ENCODE measurements around the gene CA4. TPM values are rescaled to one million over a fixed set of nuclear protein-coding genes. Genes with fewer than 3 reads are reported as not detected.
"Not testable (repeated sequence)": the region's sequence is repeated elsewhere in the genome, so short reads cannot be mapped to it uniquely, and the experiment has no call there.

The CA4 gene
- total and polyA plus RNA-seq, 2 of the 8 experiments (the other 6 are each of a cell fraction or from before 2014, with no cell fraction given): 3.6 to 4.2 TPM

- H3K23ac ChIP-seq (ENCODE audit: insufficient read length); H3K23me2 ChIP-seq (ENCODE audit: low read depth, low read length); H2BK5ac ChIP-seq (ENCODE audit: low read depth, low read length); H3K9me3 ChIP-seq (ENCODE audit: insufficient read depth in 2 of 2, low read depth in 1 of 2, low read length in 1 of 2); H3K27me3 ChIP-seq (replicated peaks in 1 of 4; ENCODE audit: control insufficient read depth in 3 of 4, extremely low read depth in 1 of 4, insufficient read depth in 3 of 4, low read length in 3 of 4); H3K56ac ChIP-seq (replicated peaks; ENCODE audit: insufficient read length, low read depth, low read length); H2BK120ac ChIP-seq (replicated peaks; ENCODE audit: low read depth, low read length); H3K9ac ChIP-seq (replicated peaks in 1 of 4; ENCODE audit: extremely low read depth in 1 of 4, low read depth in 3 of 4, low read length in 3 of 4); H3K4me3 ChIP-seq (ENCODE audit: extremely low read depth in 1 of 4, insufficient read depth in 2 of 4, low read depth in 3 of 4, low read length in 4 of 4); POLR2A ChIA-PET (ENCODE audit: partially characterized antibody); H3K4me2 ChIP-seq (ENCODE audit: insufficient read depth in 1 of 2, low read depth in 2 of 2, low read length in 2 of 2); H3K79me1 ChIP-seq (ENCODE audit: low read depth, low read length); CTCF ChIA-PET (ENCODE audit: partially characterized antibody); H3K36me3 ChIP-seq (ENCODE audit: control insufficient read depth in 2 of 4, insufficient read depth in 4 of 4, low read length in 3 of 4); H2AFZ ChIP-seq (ENCODE audit: low read length); H3K4me1 ChIP-seq (replicated peaks in 1 of 4; ENCODE audit: control insufficient read depth in 3 of 4, insufficient read depth in 4 of 4, low read length in 3 of 4); H3K27ac ChIP-seq (ENCODE audit: low read depth, low read length); H4K8ac ChIP-seq (ENCODE audit: extremely low read depth, insufficient read depth, low read length); H3K4ac ChIP-seq (replicated peaks; ENCODE audit: insufficient read length, low read depth, low read length); H2AK5ac ChIP-seq (ENCODE audit: low read depth, low read length); H4K5ac ChIP-seq (ENCODE audit: insufficient read length, low read depth, low read length); H3K18ac ChIP-seq (ENCODE audit: extremely low read depth, low read length); H2BK15ac ChIP-seq (ENCODE audit: low read length); H3K79me2 ChIP-seq (ENCODE audit: control insufficient read depth in 1 of 2, insufficient read depth in 2 of 2, low read length in 2 of 2); H4K20me1 ChIP-seq (replicated peaks in 1 of 2; ENCODE audit: control insufficient read depth in 1 of 2, insufficient read depth in 2 of 2, low read length in 2 of 2); H4K91ac ChIP-seq (replicated peaks; ENCODE audit: insufficient read length, low read length); FAIRE-seq; H3K14ac ChIP-seq (ENCODE audit: insufficient read length); H2BK20ac ChIP-seq (ENCODE audit: low read length); DNase-seq (ENCODE audit: low read depth in 1 of 2, low spot score in 2 of 2); H2BK12ac ChIP-seq (ENCODE audit: low read depth, low read length): not testable (repeated sequence)
- WGBS, 2 experiments (ENCODE audit: extremely low coverage in 1 of 2, insufficient coverage in 1 of 2, insufficient read length in 1 of 2, insufficient replicate concordance in 2 of 2, low coverage in 1 of 2, low lambda C conversion rate in 2 of 2, missing lambda C conversion rate in 1 of 2): no CpG with 5 or more reads among the region's 15 CpGs
Measured at GRCh38 chr17:60119162-60119561, 30.6 kb upstream of the CA4 start.

- H3K9me3 ChIP-seq (ENCODE audit: insufficient read depth in 2 of 2, low read depth in 1 of 2, low read length in 1 of 2); H3K79me2 ChIP-seq (ENCODE audit: control insufficient read depth in 1 of 2, insufficient read depth in 2 of 2, low read length in 2 of 2); H3K56ac ChIP-seq (replicated peaks; ENCODE audit: insufficient read length, low read depth, low read length); CTCF ChIA-PET (ENCODE audit: partially characterized antibody); H3K4me1 ChIP-seq (replicated peaks in 1 of 4; ENCODE audit: control insufficient read depth in 3 of 4, insufficient read depth in 4 of 4, low read length in 3 of 4); H3K36me3 ChIP-seq (ENCODE audit: control insufficient read depth in 2 of 4, insufficient read depth in 4 of 4, low read length in 3 of 4); H4K20me1 ChIP-seq (replicated peaks in 1 of 2; ENCODE audit: control insufficient read depth in 1 of 2, insufficient read depth in 2 of 2, low read length in 2 of 2); H2BK120ac ChIP-seq (replicated peaks; ENCODE audit: low read depth, low read length); H2BK15ac ChIP-seq (ENCODE audit: low read length); H4K8ac ChIP-seq (ENCODE audit: extremely low read depth, insufficient read depth, low read length); H3K14ac ChIP-seq (ENCODE audit: insufficient read length); H3K79me1 ChIP-seq (ENCODE audit: low read depth, low read length); POLR2A ChIA-PET (ENCODE audit: partially characterized antibody); H3K4ac ChIP-seq (replicated peaks; ENCODE audit: insufficient read length, low read depth, low read length); H2BK5ac ChIP-seq (ENCODE audit: low read depth, low read length); H3K4me2 ChIP-seq (ENCODE audit: insufficient read depth in 1 of 2, low read depth in 2 of 2, low read length in 2 of 2); H4K91ac ChIP-seq (replicated peaks; ENCODE audit: insufficient read length, low read length); H2BK12ac ChIP-seq (ENCODE audit: low read depth, low read length); H2BK20ac ChIP-seq (ENCODE audit: low read length); H3K23me2 ChIP-seq (ENCODE audit: low read depth, low read length); H2AFZ ChIP-seq (ENCODE audit: low read length); H3K9ac ChIP-seq (replicated peaks in 1 of 4; ENCODE audit: extremely low read depth in 1 of 4, low read depth in 3 of 4, low read length in 3 of 4); DNase-seq (ENCODE audit: low read depth in 1 of 2, low spot score in 2 of 2); H4K5ac ChIP-seq (ENCODE audit: insufficient read length, low read depth, low read length); H3K18ac ChIP-seq (ENCODE audit: extremely low read depth, low read length); FAIRE-seq; H3K23ac ChIP-seq (ENCODE audit: insufficient read length); H3K27ac ChIP-seq (ENCODE audit: low read depth, low read length); H3K4me3 ChIP-seq (ENCODE audit: extremely low read depth in 1 of 4, insufficient read depth in 2 of 4, low read depth in 3 of 4, low read length in 4 of 4); H3K27me3 ChIP-seq (replicated peaks in 1 of 4; ENCODE audit: control insufficient read depth in 3 of 4, extremely low read depth in 1 of 4, insufficient read depth in 3 of 4, low read length in 3 of 4); H2AK5ac ChIP-seq (ENCODE audit: low read depth, low read length): not testable (repeated sequence)
- WGBS, 2 experiments (ENCODE audit: extremely low coverage in 1 of 2, insufficient coverage in 1 of 2, insufficient read length in 1 of 2, insufficient replicate concordance in 2 of 2, low coverage in 1 of 2, low lambda C conversion rate in 2 of 2, missing lambda C conversion rate in 1 of 2): no CpG with 5 or more reads among the region's 114 CpGs
Measured at GRCh38 chr17:60119807-60120748, 29.7 kb upstream of the CA4 start.
